HepG2 (cell line): ENCODE data around the gene CLCN1. TPM values are rescaled to one million over a fixed set of nuclear protein-coding genes. Genes with fewer than 3 reads are reported as not detected.
A peak's percentile ranks its signal among the peaks of the same experiment; 100 is the strongest.

ENCODE experiments used
- ARNTL ChIP-seq: sonication (generic); formaldehyde crosslinking; IDR thresholded peaks from 2 replicates; pipeline ENCODE4 v1.4.0; 2020; ENCODE audit warnings: mild to moderate bottlenecking, missing genetic modification reagents
- CSRNP2 ChIP-seq: sonication (generic); formaldehyde crosslinking; conservative IDR thresholded peaks from 2 replicates; pipeline ENCODE4 v1.8.0; 2022; ENCODE audit warnings: low read depth, missing genetic modification reagents
- DNMT1 ChIP-seq: sonication (generic); formaldehyde crosslinking; IDR thresholded peaks from 2 replicates; pipeline ENCODE4 v1.5.1; 2020; ENCODE audit warnings: mild to moderate bottlenecking, missing genetic modification reagents
- FOXP1 ChIP-seq, 2 experiments: fragments of 450-650 bp in 1 of 2; IDR thresholded peaks; 2 replicates each; pipeline ENCODE4 v1.6.1; 2017 to 2018; ENCODE audit warnings: antibody characterized with exemption in 1 of 2
- ISX ChIP-seq: sonication (generic); formaldehyde crosslinking; conservative IDR thresholded peaks from 2 replicates; pipeline ENCODE4 v1.5.0; 2020; ENCODE audit warnings: missing genetic modification reagents
- KAT8 ChIP-seq: IDR thresholded peaks from 2 replicates; pipeline ENCODE4 v1.6.1; 2016; ENCODE audit warnings: missing genetic modification reagents, missing compliant biosample characterization
- NAIF1 ChIP-seq: sonication (generic); formaldehyde crosslinking; IDR thresholded peaks from 2 replicates; pipeline ENCODE4 v1.5.0; 2020; ENCODE audit warnings: mild to moderate bottlenecking, missing genetic modification reagents, borderline replicate concordance
- NCOA5 ChIP-seq: sonication (generic); formaldehyde crosslinking; IDR thresholded peaks from 2 replicates; pipeline ENCODE4 v1.4.0; 2020; ENCODE audit warnings: missing genetic modification reagents
- ONECUT2 ChIP-seq: sonication (generic); formaldehyde crosslinking; IDR thresholded peaks from 2 replicates; pipeline ENCODE4 v1.4.0; 2020; ENCODE audit warnings: missing genetic modification reagents
- PBX2 ChIP-seq: IDR thresholded peaks from 2 replicates; pipeline ENCODE4 v1.6.1; 2016; ENCODE audit warnings: control low read depth
- SP4 ChIP-seq: sonication (generic); formaldehyde crosslinking; IDR thresholded peaks from 2 replicates; pipeline ENCODE4 v1.8.1; 2023; ENCODE audit warnings: mild to moderate bottlenecking, missing genetic modification reagents
- STAT5B ChIP-seq: sonication (generic); formaldehyde crosslinking; IDR thresholded peaks from 2 replicates; pipeline ENCODE4 v1.4.0; 2020; ENCODE audit warnings: missing genetic modification reagents
- ZBED4 ChIP-seq: sonication (generic); formaldehyde crosslinking; IDR thresholded peaks from 2 replicates; pipeline ENCODE4 v1.4.0; 2020; ENCODE audit warnings: missing genetic modification reagents, borderline replicate concordance
- ZBTB21 ChIP-seq: sonication (generic); formaldehyde crosslinking; IDR thresholded peaks from 2 replicates; pipeline ENCODE4 v1.4.0; 2020; ENCODE audit warnings: missing genetic modification reagents
- ZNF274 ChIP-seq: sonication (generic); formaldehyde crosslinking; IDR thresholded peaks from 2 replicates; pipeline ENCODE4 v1.5.1; 2020; ENCODE audit warnings: mild to moderate bottlenecking, missing genetic modification reagents
- ZNF460 ChIP-seq: sonication (generic); formaldehyde crosslinking; IDR thresholded peaks from 2 replicates; pipeline ENCODE4 v1.5.1; 2020; ENCODE audit warnings: missing genetic modification reagents, mild to moderate bottlenecking, borderline replicate concordance
- ZNF562 ChIP-seq: sonication (generic); formaldehyde crosslinking; IDR thresholded peaks from 2 replicates; pipeline ENCODE4 v1.8.0; 2022; ENCODE audit warnings: missing genetic modification reagents, borderline replicate concordance
- ZNF572 ChIP-seq: sonication (generic); formaldehyde crosslinking; IDR thresholded peaks from 2 replicates; pipeline ENCODE4 v1.5.1; 2020; ENCODE audit warnings: mild to moderate bottlenecking, missing genetic modification reagents
- ZNF788 ChIP-seq: sonication (generic); formaldehyde crosslinking; IDR thresholded peaks from 2 replicates; pipeline ENCODE4 v1.5.0; 2020; ENCODE audit warnings: mild to moderate bottlenecking, missing genetic modification reagents, borderline replicate concordance
- ZNF792 ChIP-seq: IDR thresholded peaks from 2 replicates; pipeline ENCODE4 v1.6.1; 2016
- ZSCAN9 ChIP-seq: IDR thresholded peaks from 2 replicates; pipeline ENCODE4 v1.6.1; 2016; ENCODE audit warnings: borderline replicate concordance
- polyA plus RNA-seq, 8 experiments: library from polyadenylated mRNA; depleted of rRNA in 3 of 8; stranded (reverse) in 7 of 8; unstranded in 1 of 8; fragments of >200 nt; fragmentation: Illumina TruSeq in 4 of 8; extraction: Trizol in 4 of 8; gene quantifications; 2 replicates each; pipeline versions ENCODE4 v1.2.1 to v1.2.3, GENCODE V29; 2011 to 2016; ENCODE audit warnings: low read depth in 4 of 8, missing spikeins in 1 of 8, mixed read lengths in 1 of 8; ENCODE audit not compliant: insufficient read depth in 1 of 8
- total RNA-seq, 5 experiments: library from RNA; depleted of rRNA; stranded (reverse); fragments of >200 nt; fragmentation: Illumina TruSeq; extraction: Trizol; gene quantifications; 2 replicates each; pipeline ENCODE4 v1.2.3, GENCODE V29; 2016; ENCODE audit warnings: low read depth in 1 of 5
- TF ChIP-seq, protein P1 (sequence below): sonication (generic); formaldehyde crosslinking; IDR thresholded peaks from 2 replicates; pipeline ENCODE4 v1.9.0; 2022; ENCODE audit warnings: missing genetic modification reagents, mild to moderate bottlenecking, borderline replicate concordance
- TF ChIP-seq, protein P2 (sequence below): fragments of 450-650 bp; IDR thresholded peaks from 2 replicates; pipeline ENCODE4 v1.6.1; 2016

The CLCN1 gene
- total and polyA plus RNA-seq, 2 of the 13 experiments (the other 11 are each of a cell fraction or from before 2014, with no cell fraction given): 0.01 TPM; not detected in 1

DNA sequence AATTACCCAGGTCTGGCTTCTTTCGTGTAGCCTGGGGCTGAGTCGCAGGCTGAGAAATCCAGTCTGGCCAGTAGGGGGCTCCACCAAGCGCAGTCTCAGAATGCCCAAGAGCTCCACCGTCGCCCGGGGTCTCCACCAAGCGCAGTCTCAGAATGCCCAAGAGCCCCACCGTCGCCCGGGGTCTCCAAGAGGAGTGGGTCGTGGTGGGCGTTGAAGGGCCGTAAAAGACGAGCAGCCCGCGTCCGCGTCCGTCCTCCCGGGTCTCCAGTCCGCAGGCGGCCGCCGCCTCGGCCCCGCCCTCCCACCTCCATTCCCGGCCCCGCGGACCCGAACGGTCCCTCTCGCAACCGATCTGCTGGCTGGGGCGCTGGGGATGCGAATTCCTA lies 64.3 kb downstream of the CLCN1 start (continued):
- TF ChIP-seq ISX (CRISPR knock-in tag) (no peak), ZNF274 (CRISPR knock-in tag) (no peak), PBX2 (no peak), FOXP1 (IDR thresholded peaks at IDR 0.05) (no peak), FOXP1 (CRISPR knock-in tag; IDR thresholded peaks at IDR 0.05) (no peak), ZNF792 (CRISPR knock-in tag) (0 out of 2 replicates have a peak, but pooled peaks have one; percentile 39), ZNF788 (no peak), NCOA5 (CRISPR knock-in tag) (no peak), SP4 (CRISPR knock-in tag) (no peak), KAT8 (0 out of 2 replicates have a peak, but pooled peaks have one; percentile 2), ZNF460 (CRISPR knock-in tag) (no peak), NAIF1 (CRISPR knock-in tag) (no peak), ZBTB21 (CRISPR knock-in tag) (no peak), ONECUT2 (CRISPR knock-in tag) (no peak), ZNF562 (no peak), ARNTL (CRISPR knock-in tag) (no peak), ZBED4 (CRISPR knock-in tag) (no peak), STAT5B (CRISPR knock-in tag) (no peak), ZNF572 (CRISPR knock-in tag) (no peak), DNMT1 (CRISPR knock-in tag) (no peak), CSRNP2 (no peak), ZSCAN9 (CRISPR knock-in tag) (no peak)
- TF ChIP-seq, protein P1, sequence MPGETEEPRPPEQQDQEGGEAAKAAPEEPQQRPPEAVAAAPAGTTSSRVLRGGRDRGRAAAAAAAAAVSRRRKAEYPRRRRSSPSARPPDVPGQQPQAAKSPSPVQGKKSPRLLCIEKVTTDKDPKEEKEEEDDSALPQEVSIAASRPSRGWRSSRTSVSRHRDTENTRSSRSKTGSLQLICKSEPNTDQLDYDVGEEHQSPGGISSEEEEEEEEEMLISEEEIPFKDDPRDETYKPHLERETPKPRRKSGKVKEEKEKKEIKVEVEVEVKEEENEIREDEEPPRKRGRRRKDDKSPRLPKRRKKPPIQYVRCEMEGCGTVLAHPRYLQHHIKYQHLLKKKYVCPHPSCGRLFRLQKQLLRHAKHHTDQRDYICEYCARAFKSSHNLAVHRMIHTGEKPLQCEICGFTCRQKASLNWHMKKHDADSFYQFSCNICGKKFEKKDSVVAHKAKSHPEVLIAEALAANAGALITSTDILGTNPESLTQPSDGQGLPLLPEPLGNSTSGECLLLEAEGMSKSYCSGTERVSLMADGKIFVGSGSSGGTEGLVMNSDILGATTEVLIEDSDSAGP (CRISPR knock-in tag): peak; percentile 84; the same call in 1 of the 2 replicates
- TF ChIP-seq, protein P2, sequence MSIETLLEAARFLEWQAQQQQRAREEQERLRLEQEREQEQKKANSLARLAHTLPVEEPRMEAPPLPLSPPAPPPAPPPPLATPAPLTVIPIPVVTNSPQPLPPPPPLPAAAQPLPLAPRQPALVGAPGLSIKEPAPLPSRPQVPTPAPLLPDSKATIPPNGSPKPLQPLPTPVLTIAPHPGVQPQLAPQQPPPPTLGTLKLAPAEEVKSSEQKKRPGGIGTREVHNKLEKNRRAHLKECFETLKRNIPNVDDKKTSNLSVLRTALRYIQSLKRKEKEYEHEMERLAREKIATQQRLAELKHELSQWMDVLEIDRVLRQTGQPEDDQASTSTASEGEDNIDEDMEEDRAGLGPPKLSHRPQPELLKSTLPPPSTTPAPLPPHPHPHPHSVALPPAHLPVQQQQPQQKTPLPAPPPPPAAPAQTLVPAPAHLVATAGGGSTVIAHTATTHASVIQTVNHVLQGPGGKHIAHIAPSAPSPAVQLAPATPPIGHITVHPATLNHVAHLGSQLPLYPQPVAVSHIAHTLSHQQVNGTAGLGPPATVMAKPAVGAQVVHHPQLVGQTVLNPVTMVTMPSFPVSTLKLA: no peak
